NCI-H2081 (cell line): ENCODE data around the gene CTCF.
"Not testable (repeated sequence)": the region's sequence is repeated elsewhere in the genome, so short reads cannot be mapped to it uniquely, and the experiment has no call there.

ENCODE experiments used
- DNase-seq, 2 experiments: peaks; one replicate each; lab custom pipeline; 2025; lab: John Stamatoyannopoulos, UW

The CTCF gene

DNA sequence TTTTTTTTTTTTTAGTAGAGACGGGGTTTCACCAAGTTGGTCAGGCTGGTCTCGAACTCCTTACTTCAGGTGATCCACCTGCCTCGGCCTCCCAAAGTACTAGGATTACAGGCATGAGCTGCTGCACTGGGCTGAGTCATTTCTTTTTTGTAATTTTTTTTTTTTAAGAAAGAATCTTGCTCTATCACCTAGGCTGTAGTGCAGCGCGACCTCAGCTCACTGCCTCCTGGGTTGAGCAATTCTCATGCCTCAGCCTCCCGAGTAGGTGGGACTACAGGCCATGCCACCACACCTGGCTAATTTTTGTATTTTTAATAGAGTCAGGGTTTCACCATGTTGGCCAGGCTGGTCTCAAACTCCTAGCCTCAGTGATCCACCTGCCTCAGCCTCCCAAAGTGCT, 28.3 kb upstream of the CTCF start:
- not testable (repeated sequence) for DNase-seq

DNA sequence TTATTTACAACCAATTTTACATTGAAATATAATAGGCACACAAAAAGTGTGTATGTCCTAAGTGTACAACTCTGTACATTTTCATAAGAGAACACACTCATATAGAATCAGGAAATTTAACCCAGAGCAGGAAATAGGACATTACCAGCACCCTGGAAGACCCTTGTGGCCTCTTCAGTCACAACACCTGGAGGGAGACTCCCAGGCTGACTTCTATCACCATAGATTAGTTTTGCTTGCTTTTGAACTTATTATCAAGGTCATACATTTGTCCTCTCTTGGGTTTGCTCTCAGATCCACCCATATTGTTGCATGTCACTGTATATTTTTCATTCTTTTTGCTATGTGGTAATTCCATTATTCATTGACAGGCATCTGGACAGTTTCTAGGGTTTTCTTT, 27.9 kb upstream of the CTCF start:
- DNase-seq: no peak

GRCh38 chr16:67535201-67535600, 27.1 kb upstream of the CTCF start:
- DNase-seq: no peak

DNA sequence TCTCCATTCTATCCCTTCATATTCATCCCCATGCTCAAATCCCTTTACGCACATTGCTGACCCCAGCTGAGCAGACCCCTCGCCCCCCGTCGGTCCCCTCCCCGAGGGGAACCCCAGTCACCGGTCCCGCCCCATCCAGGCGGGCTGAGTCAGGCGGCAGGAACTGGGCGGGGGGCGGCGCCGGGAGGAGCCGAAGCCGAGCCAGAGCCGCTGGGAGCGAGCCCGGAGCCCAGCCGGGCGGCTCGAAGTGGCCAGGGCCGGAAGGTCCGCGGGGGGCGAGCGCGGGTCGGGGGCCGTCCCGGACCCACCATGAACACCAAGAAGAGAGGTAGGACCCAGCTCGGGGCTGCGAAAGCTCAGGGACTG, 25.1 kb upstream of the CTCF start:
- no peak for DNase-seq

DNA sequence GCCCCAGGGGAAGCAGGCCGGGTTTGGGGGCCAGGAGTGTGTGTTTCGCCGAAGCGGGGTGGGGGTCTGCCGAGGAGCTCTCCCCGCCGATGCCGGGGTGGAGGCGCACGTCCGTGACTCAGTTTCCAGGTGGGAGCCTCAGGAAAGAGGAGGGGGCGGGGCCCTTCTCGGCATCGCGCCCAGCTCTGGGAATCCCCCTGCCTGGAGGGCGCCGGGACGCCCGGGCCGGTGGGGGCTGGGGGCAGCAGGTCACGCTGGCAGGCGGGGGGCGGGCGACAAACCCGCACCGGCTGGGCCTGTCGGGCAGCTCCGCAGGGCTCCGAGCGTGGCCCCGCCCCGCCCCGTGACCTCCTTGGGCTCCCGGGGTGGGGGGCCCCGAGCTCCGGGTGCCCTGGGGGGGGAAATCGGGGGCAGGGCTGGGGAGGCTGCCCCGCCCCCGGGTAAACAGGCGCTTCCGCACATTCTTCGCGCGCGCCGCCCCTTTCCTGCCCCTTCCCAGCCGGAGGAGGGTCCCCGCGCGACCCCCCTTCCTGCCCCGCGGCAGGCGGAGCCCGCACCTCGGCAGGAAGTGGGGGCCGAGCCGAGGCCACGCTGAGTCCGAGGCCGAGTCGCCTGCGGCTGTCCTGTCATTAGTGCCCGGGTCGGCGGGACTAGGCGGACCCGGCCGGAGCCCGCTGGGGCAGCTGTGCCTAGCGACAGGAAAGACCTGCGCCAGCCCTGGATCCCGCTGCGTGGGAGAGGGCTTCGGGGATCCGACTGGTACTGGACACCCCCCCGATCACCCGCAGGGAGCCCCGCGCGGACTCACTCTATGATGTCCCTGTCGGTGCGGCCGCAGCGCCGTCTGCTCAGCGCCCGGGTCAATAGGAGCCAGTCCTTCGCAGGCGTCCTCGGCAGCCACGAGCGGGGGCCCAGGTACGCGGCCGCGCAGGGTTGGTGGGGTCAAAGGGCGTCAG, 24.4 kb upstream of the CTCF start:
- no peak for DNase-seq

- no peak for DNase-seq
These were observed 23.6 kb upstream of the CTCF start for GRCh38 chr16:67538666-67539101.

DNA sequence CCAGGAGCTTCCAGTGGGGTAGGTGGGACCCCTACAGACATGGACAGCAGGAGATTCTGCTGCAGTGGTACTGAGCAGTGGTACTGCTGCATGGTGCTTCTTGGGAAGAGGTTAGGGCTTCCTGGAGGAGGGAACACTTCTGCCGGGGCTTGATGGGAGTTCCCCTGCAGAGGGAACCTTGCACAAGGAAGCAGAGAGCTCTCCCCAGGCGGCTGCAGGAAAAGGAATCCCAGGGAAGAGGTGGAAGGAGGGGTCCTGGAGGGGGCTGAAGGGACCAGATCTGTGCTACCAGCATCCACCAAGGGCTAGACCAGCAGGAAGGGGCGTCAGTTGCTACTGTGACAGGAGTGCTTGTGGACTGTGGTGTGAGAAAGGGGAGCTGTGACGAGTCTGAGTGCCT, 23.1 kb upstream of the CTCF start:
- DNase-seq: no peak

DNA sequence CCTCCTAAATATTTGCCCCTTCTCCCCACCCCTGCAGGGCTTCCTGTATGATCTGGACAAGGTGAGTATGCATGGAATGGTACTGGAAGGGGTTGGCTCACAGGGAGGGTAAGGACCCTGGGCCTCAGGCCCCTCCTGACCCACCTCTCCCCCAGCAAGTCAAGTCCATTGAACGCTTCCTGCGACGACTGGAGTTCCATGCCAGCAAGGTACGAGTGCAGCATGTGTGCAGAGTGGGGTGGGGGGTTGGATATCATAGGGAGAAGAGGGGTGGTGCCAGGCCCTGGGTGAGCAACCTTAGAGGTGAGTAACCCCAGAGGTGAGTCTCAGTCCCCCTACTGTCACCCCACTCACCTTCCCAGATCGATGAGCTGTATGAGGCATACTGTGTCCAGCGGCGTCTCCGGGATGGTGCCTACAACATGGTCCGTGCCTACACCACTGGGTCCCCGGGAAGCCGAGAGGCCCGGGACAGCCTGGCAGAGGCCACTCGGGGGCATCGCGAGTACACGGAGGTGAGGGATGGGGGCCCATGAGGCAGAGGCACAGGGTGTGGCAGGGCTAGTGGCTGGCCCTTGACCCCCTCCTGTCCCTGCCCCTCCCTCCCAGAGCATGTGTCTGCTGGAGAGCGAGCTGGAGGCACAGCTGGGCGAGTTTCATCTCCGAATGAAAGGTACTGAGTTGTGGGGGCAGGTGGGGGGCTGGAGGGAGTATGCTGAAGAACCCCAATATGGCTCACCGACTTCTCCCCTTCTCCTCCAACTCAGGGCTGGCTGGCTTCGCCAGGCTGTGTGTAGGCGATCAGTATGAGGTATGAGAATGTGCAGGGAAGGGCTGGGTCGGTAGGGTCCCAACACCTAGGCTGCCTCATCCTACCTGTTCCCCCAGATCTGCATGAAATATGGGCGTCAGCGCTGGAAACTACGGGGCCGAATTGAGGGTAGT, 22.4 kb upstream of the CTCF start:
- no peak for DNase-seq

DNA sequence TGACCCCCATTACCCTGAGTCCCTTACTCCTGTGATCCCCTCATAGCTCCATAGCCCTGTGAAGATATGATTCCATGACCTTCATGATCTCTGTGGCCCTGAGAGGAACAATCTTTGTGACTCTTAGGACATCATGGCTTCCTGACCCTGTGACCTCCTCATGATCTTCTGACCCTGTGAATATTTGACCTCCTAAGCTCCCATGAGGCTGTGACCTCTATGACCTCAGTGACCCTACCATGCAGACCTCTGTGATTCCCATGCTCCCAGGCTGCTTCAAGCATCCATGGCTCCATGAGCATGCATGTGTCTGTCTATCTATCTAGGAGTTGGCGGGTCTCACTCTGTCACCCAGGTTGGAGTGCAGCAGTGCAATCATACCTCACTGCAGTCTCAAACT, 21.6 kb upstream of the CTCF start:
- no peak for DNase-seq

- DNase-seq: no peak
These were observed 20.7 kb upstream of the CTCF start for GRCh38 chr16:67541391-67542263.

DNA sequence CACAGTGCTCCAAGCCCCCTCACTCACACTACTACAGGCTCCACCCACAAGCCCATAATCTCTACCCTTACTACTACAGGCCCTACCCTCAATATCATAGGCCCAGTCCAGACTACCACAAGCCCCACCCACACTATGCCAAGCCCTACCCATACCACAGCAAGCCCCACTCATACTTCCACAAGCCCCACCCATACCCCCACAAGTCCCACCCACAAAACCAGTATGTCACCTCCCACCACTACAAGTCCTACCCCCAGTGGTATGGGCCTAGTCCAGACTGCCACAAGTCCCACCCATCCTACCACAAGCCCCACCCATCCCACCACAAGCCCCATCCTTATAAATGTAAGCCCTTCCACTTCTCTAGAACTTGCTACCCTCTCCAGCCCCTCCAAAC, 19.9 kb upstream of the CTCF start:
- no peak for DNase-seq

- DNase-seq: no peak
These were observed 19.3 kb upstream of the CTCF start for GRCh38 chr16:67543036-67543435.

- DNase-seq: no peak
These were observed 18.7 kb upstream of the CTCF start for GRCh38 chr16:67543582-67543981.

DNA sequence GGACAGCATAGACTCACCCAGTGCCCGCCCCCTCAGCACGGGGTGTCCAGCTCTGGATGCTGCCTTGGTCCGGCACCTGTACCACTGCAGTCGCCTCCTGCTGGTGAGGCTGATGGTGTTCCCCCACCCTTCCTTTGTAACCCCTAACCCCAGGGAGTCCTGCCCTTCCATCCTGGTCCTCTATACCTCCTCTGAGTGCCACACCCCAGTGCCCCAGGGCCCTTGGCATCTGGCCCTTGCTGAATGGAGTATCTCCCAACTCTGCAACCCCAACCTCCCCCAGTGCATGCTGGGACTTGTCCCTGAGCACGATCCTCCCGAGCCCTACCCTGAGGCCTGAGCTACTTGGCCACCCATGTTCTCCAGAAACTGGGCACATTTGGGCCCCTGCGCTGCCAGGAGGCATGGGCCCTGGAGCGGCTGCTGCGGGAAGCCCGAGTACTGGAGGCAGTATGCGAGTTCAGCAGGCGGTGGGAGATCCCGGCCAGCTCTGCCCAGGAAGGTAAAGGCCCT, 17.9 kb upstream of the CTCF start:
- DNase-seq: no peak

DNA sequence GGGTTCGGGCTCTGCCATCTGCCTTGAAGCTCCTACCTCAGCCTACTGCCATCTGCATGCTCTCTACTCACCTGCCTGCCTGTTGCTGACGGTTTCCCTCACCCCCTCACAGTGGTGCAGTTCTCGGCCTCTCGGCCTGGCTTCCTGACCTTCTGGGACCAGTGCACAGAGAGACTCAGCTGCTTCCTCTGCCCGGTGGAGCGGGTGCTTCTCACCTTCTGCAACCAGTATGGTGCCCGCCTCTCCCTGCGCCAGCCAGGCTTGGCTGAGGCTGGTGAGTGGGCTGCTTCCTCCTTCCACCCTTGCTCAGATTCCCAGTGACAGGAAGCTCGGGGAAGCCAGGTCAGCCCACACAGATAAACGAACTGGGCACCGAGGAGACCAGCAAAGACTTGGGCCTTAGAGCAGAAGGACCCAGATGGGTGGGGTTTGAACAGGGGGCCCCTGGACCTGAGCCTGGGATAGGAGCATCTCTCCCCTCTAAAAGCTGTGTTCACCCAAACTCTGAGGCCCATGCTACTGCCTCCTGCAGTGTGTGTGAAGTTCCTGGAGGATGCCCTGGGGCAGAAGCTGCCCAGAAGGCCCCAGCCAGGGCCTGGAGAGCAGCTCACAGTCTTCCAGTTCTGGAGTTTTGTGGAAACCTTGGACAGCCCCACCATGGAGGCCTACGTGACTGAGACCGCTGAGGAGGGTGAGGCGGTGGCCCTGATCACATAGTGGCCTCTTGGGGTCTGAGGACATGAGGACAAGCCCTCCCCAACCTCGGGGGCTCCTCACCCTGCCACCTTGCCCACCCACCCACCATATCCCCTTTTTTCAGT, 17.3 kb upstream of the CTCF start:
- no peak for DNase-seq

DNA sequence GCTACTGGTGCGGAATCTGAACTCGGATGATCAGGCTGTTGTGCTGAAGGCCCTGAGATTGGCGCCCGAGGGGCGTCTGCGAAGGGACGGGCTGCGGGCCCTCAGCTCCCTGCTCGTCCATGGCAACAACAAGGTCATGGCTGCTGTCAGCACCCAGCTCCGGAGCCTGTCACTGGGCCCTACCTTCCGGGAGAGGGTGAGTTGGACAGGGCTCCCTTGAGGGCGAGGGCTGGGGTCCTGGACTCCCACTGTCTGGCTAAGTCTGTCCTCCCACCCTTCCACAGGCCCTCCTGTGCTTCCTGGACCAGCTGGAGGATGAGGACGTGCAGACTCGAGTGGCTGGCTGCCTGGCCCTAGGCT, 16.7 kb upstream of the CTCF start:
- DNase-seq: no peak

- no peak for DNase-seq
These were observed 16.2 kb upstream of the CTCF start for GRCh38 chr16:67546091-67546501.

DNA sequence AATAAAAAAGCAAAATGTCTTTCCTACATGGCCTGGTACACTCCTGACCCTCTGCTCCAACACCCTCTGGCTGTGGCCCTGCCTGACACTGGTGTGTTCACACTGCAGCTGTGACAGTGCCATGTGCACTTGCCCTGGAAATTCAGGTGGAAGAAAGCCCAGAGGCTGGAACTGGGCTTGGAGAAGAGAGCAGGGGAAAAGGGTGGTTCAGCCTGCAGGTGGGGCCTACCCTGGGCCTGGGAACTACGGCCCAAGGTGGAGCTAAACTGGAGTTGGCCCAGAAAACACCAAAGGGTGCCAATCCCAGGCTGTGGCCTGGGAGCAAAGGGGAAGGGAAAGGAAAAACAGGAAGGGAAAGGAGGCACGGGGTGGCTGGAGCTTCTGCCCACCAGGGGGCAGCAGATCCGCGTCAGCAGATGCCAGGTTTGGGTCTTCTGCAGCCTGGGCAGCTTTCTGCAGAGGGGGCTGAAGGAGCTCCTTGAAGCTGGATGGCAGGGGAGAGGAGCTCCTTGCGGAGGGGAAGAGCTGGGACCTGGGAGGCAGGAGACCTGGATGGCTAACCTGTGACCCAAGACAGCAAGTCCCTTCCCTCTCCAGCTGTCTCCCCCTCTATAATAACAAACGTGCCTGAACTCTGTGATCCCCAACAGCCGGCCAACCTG, 15.4 kb upstream of the CTCF start:
- DNase-seq: peak; percentile 36 to 54

- peak; percentile 25 to 54 for DNase-seq
These were observed 14.7 kb upstream of the CTCF start for GRCh38 chr16:67547423-67548264.
